K562 (cell line): ENCODE measurements around the gene AP2A2. TPM values are rescaled to one million over a fixed set of nuclear protein-coding genes. Genes with fewer than 3 reads are reported as not detected.

Experiments
- ATF1 ChIP-seq, 2 experiments: fragments of 450-650 bp in 1 of 2; IDR thresholded peaks; 2 replicates each; pipeline ENCODE4 v1.6.1; 2016; ENCODE audit warnings: missing compliant biosample characterization in 1 of 2, missing genetic modification characterization in 1 of 2
- BHLHE40 ChIP-seq: IDR thresholded peaks from 2 replicates; pipeline ENCODE4 v1.6.1; 2011; ENCODE audit warnings: low read length, improper control_type of control experiment
- CTCFL ChIP-seq: IDR thresholded peaks from 2 replicates; pipeline ENCODE4 v1.6.1; 2011; ENCODE audit warnings: borderline replicate concordance, low read depth, mild to moderate bottlenecking, moderate library complexity, low read length; ENCODE audit not compliant: insufficient read depth, poor library complexity, severe bottlenecking
- ILK ChIP-seq: fragments of 450-650 bp; IDR thresholded peaks from 2 replicates; pipeline ENCODE4 v1.6.1; 2016; ENCODE audit warnings: missing genetic modification characterization, low read depth, mild to moderate bottlenecking, missing compliant biosample characterization, moderate library complexity, borderline replicate concordance
- KLF1 ChIP-seq: fragments of 450-650 bp; IDR thresholded peaks from 2 replicates; pipeline ENCODE4 v1.6.1; 2016; ENCODE audit warnings: missing genetic modification characterization, missing compliant biosample characterization
- SIN3B ChIP-seq: fragments of 450-650 bp; IDR thresholded peaks from 2 replicates; pipeline ENCODE4 v1.6.1; 2017; ENCODE audit warnings: low read depth, mild to moderate bottlenecking, moderate library complexity
- YY1 ChIP-seq, 3 experiments: IDR thresholded peaks; 2 replicates each; pipeline ENCODE4 v1.6.1; 2011; ENCODE audit warnings: low read length in 2 of 3, mild to moderate bottlenecking in 2 of 3, moderate library complexity in 2 of 3, borderline replicate concordance in 1 of 3, control low read depth in 1 of 3, low read depth in 1 of 3; ENCODE audit not compliant: insufficient read depth in 3 of 3, insufficient replicate concordance in 2 of 3, control insufficient read depth in 1 of 3, insufficient read length in 1 of 3; ENCODE audit errors: extremely low read depth in 1 of 3
- ZKSCAN8 ChIP-seq: fragments of 200-800 bp; sonication (Bioruptor generic); IDR thresholded peaks from 2 replicates; pipeline ENCODE4 v1.6.1; 2016; ENCODE audit warnings: missing genetic modification characterization, missing compliant biosample characterization
- ZNF77 ChIP-seq: fragments of 250-450 bp; sonication (Bioruptor Pico); IDR thresholded peaks from 2 replicates; pipeline ENCODE4 v1.5.0; 2020
- ZSCAN29 ChIP-seq: fragments of 450-650 bp; IDR thresholded peaks from 2 replicates; pipeline ENCODE4 v1.6.1; 2017
- polyA plus RNA-seq, 8 experiments: library from polyadenylated mRNA; depleted of rRNA in 4 of 8; stranded (reverse) in 5 of 8; unstranded in 3 of 8; fragments of >200 nt; fragmentation: Nextera tagmentation in 2 of 8; fragmentation: Illumina TruSeq in 1 of 8; extraction: Ambion mirVana in 2 of 8; extraction: Trizol in 1 of 8; gene quantifications; 2 replicates each; pipeline versions ENCODE4 v1.2.1 to v1.2.3, GENCODE V29; 2011 to 2014; ENCODE audit warnings: inconsistent platforms in 1 of 8, missing spikeins in 1 of 8
- total RNA-seq, 7 experiments: library from RNA; depleted of rRNA in 6 of 7; stranded (reverse); fragments of >200 nt in 6 of 7; fragmentation: Illumina TruSeq in 2 of 7; extraction: Trizol in 2 of 7; gene quantifications; 2 replicates each; pipeline versions ENCODE4 v1.2.1 to v1.2.3, GENCODE V29; 2011 to 2021; ENCODE audit warnings: low replicate concordance in 1 of 7
- TF ChIP-seq, protein P1 (sequence below), 2 experiments: fragments of 450-650 bp; formaldehyde crosslinking in 1 of 2; IDR thresholded peaks; 2 replicates each; pipeline versions ENCODE4 v1.4.0 to v1.6.1; 2014 to 2020; ENCODE audit warnings: mild to moderate bottlenecking in 2 of 2, borderline replicate concordance in 1 of 2, low read depth in 1 of 2
- TF ChIP-seq, protein P2 (sequence below): fragments of 200-800 bp; sonication (Bioruptor generic); IDR thresholded peaks from 2 replicates; pipeline ENCODE4 v1.6.1; 2017; ENCODE audit warnings: missing genetic modification characterization, missing compliant biosample characterization

Gene AP2A2
- total and polyA plus RNA-seq, 9 of the 15 experiments (the other 6 are each of a cell fraction or from before 2014, with no cell fraction given) = 0.69 to 41.7 (median 15.2) TPM

DNA sequence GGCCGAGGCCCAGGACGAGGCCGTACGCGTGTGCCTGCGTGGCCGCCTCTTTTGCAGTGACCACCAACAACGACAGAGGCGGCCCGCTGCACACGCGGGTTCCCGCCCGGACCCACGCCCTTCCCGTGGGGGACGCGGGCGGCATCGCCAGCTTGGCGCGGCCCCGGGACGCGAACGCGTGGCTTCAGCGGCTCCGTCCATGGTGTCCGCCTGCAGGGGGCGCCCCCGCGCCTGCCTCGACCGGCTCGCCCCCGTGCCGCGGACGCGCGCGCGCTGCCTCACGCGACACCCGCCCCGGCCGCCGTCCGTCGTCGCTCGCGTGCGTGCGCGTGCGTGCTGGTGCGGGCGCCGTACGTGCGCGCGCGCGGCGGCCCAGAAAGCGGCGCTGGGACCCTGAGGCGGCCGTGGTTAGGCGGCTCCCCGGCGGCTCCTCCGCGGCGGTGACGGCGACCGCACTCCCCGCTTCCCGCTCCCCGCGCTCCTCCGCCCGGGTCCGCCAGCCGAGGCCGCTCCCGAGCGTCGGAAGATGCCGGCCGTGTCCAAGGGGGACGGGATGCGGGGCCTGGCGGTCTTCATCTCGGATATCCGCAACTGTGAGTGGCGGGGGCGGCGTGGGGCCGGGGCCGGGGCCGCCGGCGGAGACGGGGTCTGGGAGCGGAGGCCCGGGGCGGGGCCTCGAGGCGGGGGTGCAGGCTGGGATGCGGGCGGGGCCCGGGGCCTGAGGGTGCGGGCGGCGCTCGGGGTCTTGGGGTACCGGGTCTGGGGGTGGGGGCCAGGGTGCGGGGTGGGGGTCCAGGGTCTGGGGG lies at the start of gene AP2A2 (continued):
- TF ChIP-seq, protein P1, sequence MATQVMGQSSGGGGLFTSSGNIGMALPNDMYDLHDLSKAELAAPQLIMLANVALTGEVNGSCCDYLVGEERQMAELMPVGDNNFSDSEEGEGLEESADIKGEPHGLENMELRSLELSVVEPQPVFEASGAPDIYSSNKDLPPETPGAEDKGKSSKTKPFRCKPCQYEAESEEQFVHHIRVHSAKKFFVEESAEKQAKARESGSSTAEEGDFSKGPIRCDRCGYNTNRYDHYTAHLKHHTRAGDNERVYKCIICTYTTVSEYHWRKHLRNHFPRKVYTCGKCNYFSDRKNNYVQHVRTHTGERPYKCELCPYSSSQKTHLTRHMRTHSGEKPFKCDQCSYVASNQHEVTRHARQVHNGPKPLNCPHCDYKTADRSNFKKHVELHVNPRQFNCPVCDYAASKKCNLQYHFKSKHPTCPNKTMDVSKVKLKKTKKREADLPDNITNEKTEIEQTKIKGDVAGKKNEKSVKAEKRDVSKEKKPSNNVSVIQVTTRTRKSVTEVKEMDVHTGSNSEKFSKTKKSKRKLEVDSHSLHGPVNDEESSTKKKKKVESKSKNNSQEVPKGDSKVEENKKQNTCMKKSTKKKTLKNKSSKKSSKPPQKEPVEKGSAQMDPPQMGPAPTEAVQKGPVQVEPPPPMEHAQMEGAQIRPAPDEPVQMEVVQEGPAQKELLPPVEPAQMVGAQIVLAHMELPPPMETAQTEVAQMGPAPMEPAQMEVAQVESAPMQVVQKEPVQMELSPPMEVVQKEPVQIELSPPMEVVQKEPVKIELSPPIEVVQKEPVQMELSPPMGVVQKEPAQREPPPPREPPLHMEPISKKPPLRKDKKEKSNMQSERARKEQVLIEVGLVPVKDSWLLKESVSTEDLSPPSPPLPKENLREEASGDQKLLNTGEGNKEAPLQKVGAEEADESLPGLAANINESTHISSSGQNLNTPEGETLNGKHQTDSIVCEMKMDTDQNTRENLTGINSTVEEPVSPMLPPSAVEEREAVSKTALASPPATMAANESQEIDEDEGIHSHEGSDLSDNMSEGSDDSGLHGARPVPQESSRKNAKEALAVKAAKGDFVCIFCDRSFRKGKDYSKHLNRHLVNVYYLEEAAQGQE (IDR thresholded peaks at IDR 0.05; ENCODE audit: borderline replicate concordance) = no peak
- TF ChIP-seq, protein P1 (CRISPR knock-in tag; IDR thresholded peaks at IDR 0.05; ENCODE audit: low read depth) = peak; percentile 74; the same call in 1 of the 2 replicates
- TF ChIP-seq ZSCAN29 (0 out of 2 replicates have a peak, but pooled peaks have one; percentile 10), ZNF77 (CRISPR knock-in tag) (no peak), BHLHE40 (peak; percentile 96), ATF1 (CRISPR knock-in tag; IDR thresholded peaks at IDR 0.05) (no peak), ATF1 (tag; IDR thresholded peaks at IDR 0.05) (0 out of 2 replicates have a peak, but pooled peaks have one; percentile 30), SIN3B (peak; percentile 56), KLF1 (tag) (peak; percentile 53; the same call in 1 of the 2 replicates), CTCFL (peak; percentile 90), ZKSCAN8 (CRISPR knock-in tag) (peak; percentile 63; the same call in 1 of the 2 replicates), YY1 (IDR thresholded peaks at IDR 0.05; ENCODE audit: borderline replicate concordance in 1 of 3, control insufficient read depth in 1 of 3, extremely low read depth in 1 of 3, insufficient read depth in 3 of 3, insufficient read length in 1 of 3, insufficient replicate concordance in 2 of 3, low read depth in 1 of 3, low read length in 2 of 3) (peak in 2 of 3 experiments; percentile 20 to 23), ILK (tag) (no peak)
- TF ChIP-seq, protein P2, sequence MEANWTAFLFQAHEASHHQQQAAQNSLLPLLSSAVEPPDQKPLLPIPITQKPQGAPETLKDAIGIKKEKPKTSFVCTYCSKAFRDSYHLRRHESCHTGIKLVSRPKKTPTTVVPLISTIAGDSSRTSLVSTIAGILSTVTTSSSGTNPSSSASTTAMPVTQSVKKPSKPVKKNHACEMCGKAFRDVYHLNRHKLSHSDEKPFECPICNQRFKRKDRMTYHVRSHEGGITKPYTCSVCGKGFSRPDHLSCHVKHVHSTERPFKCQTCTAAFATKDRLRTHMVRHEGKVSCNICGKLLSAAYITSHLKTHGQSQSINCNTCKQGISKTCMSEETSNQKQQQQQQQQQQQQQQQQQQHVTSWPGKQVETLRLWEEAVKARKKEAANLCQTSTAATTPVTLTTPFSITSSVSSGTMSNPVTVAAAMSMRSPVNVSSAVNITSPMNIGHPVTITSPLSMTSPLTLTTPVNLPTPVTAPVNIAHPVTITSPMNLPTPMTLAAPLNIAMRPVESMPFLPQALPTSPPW (CRISPR knock-in tag) = peak; percentile 83
